Endothelial cell of umbilical vein (primary cell): ENCODE data around the gene GBX2. TPM values are rescaled to one million over a fixed set of nuclear protein-coding genes. Genes with fewer than 3 reads are reported as not detected.

Experiments
- BruUV-seq: library from RNA; stranded (reverse); fragments of 400-500 nt; replicated peaks from 2 replicates; lab custom pipeline; 2021; lab: Mats Ljungman, UMichigan
- CTCF ChIA-PET: fragments of 300-600, 350-600 bp; sonication (Branson Sonifier 250); formaldehyde crosslinking; loops from one replicate; lab custom pipeline; 2021; ENCODE audit warnings: antibody characterized with exemption, inconsistent platforms; lab: Charles Lee
- POLR2A ChIA-PET: fragments of 300-600, 350-600 bp; sonication (Branson Sonifier 250); formaldehyde crosslinking; loops from one replicate; lab custom pipeline; 2021; ENCODE audit warnings: antibody characterized with exemption, inconsistent platforms; lab: Charles Lee
- DNase-seq: peaks from one replicate; pipeline ENCODE4 v3.0.0-alpha.2; 2011; ENCODE audit warnings: low read depth, low spot score
- FAIRE-seq: peaks from 2 replicates; lab custom pipeline; 2011; peaks lifted over from hg19 to GRCh38; lab: Jason Lieb, UNC
- H2AFZ ChIP-seq: 2 replicates; pipeline ENCODE4 v1.6.0; 2012; ENCODE audit warnings: low read depth, low read length, control low read depth, inconsistent platforms
- H3K27ac ChIP-seq: 2 replicates; pipeline ENCODE4 v1.5.1; 2011; ENCODE audit warnings: low read depth, mild to moderate bottlenecking, control low read depth, low read length, moderate library complexity; ENCODE audit not compliant: insufficient read depth
- H3K27me3 ChIP-seq, 2 experiments: 2 replicates each; pipeline versions ENCODE4 v1.6.0 to v1.6.1; 2011; ENCODE audit warnings: low read length in 2 of 2, mixed read lengths in 1 of 2; ENCODE audit not compliant: control insufficient read depth in 2 of 2, insufficient read depth in 2 of 2
- H3K36me3 ChIP-seq, 2 experiments: 2 replicates in 1 of 2; 3 replicates in 1 of 2; pipeline ENCODE4 v1.5.1; 2011; ENCODE audit warnings: low read length in 2 of 2, mild to moderate bottlenecking in 1 of 2, moderate library complexity in 1 of 2; ENCODE audit not compliant: control insufficient read depth in 2 of 2, insufficient read depth in 2 of 2; ENCODE audit errors: extremely low read depth in 1 of 2
- H3K4me1 ChIP-seq: 3 replicates; pipeline ENCODE4 v1.5.1; 2011; ENCODE audit warnings: mild to moderate bottlenecking, low read length; ENCODE audit not compliant: control insufficient read depth, insufficient read depth; ENCODE audit errors: extremely low read depth
- H3K4me2 ChIP-seq: 2 replicates; pipeline ENCODE4 v1.6.1; 2011; ENCODE audit warnings: low read length, control low read depth, mixed read lengths; ENCODE audit not compliant: insufficient read depth
- H3K4me3 ChIP-seq, 3 experiments: fragments of 200-600 bp in 1 of 3; sonication (generic), shearing (Covaris generic) in 1 of 3; replicated peaks in 1 of 3; 2 replicates each; pipeline ENCODE4 v1.5.1; 2011 to 2016; ENCODE audit warnings: control low read depth in 3 of 3, low read length in 3 of 3, mild to moderate bottlenecking in 2 of 3, inconsistent platforms in 1 of 3, low read depth in 1 of 3, moderate library complexity in 1 of 3; ENCODE audit not compliant: insufficient read depth in 1 of 3
- H3K79me2 ChIP-seq: 2 replicates; pipeline ENCODE4 v1.6.0; 2012; ENCODE audit warnings: low read length, inconsistent platforms; ENCODE audit not compliant: control insufficient read depth, insufficient read depth
- H3K9ac ChIP-seq: replicated peaks from 2 replicates; pipeline ENCODE3; 2011; ENCODE audit warnings: low read length, control low read depth; ENCODE audit not compliant: insufficient read depth; ENCODE audit errors: extremely low read depth
- H3K9me1 ChIP-seq: replicated peaks from 3 replicates; pipeline ENCODE4 v1.6.0; 2011; ENCODE audit warnings: mild to moderate bottlenecking, low read length; ENCODE audit not compliant: control insufficient read depth, insufficient read depth; ENCODE audit errors: extremely low read depth
- H3K9me3 ChIP-seq: replicated peaks from 2 replicates; pipeline ENCODE4 v1.5.1; 2012; ENCODE audit warnings: low read length, inconsistent platforms; ENCODE audit not compliant: control insufficient read depth, insufficient read depth
- H4K20me1 ChIP-seq: replicated peaks from 2 replicates; pipeline ENCODE3; 2011; ENCODE audit warnings: mild to moderate bottlenecking, low read length; ENCODE audit not compliant: control insufficient read depth, insufficient read depth; ENCODE audit errors: extremely low read depth
- GATA2 ChIP-seq: IDR thresholded peaks from 2 replicates; pipeline ENCODE4 v1.7.0; 2011; ENCODE audit warnings: low read depth, mild to moderate bottlenecking, moderate library complexity, mixed read lengths, low read length; ENCODE audit not compliant: insufficient read length, insufficient read depth
- JUN ChIP-seq: IDR thresholded peaks from 2 replicates; pipeline ENCODE4 v1.6.1; 2011; ENCODE audit warnings: borderline replicate concordance, low read depth; ENCODE audit not compliant: insufficient read length, insufficient read depth
- MYC ChIP-seq: IDR thresholded peaks from one replicate; pipeline ENCODE4 v1.6.1; 2011; ENCODE audit warnings: mild to moderate bottlenecking, low read depth, low read length
- dilution Hi-C: fragments of 300-500 bp; cut with MboI; formaldehyde crosslinking; loops from one replicate; pipeline ENCODE4 v1.15.0; 2019; ENCODE audit warnings: low sequenced_read_pairs; ENCODE audit not compliant: extremely low pct_ligation_motif_present
- intact Hi-C: fragments of 100-400 bp; cut with micrococcal nuclease; formaldehyde crosslinking; loops from one replicate; pipeline ENCODE4 v1.10.0; 2022
- polyA plus RNA-seq, 4 experiments: library from polyadenylated mRNA; depleted of rRNA in 3 of 4; stranded (reverse) in 3 of 4; unstranded in 1 of 4; fragments of >200 nt; gene quantifications; 2 replicates each; pipeline versions ENCODE4 v1.2.1 to v1.2.3, GENCODE V29; 2011 to 2012; ENCODE audit warnings: missing spikeins in 1 of 4
- total RNA-seq: library from RNA; stranded (reverse); gene quantifications from 2 replicates; pipeline ENCODE4 v1.2.3, GENCODE V29; 2021
- TF ChIP-seq, protein P1 (sequence below), 2 donors: IDR thresholded peaks; 1 replicate in 1 of 2; 2 replicates in 1 of 2; pipeline ENCODE4 v1.5.1; 2011; ENCODE audit warnings: low read length in 2 of 2, mild to moderate bottlenecking in 2 of 2, moderate library complexity in 2 of 2, control low read depth in 1 of 2, inconsistent platforms in 1 of 2, low read depth in 1 of 2; ENCODE audit not compliant: insufficient read depth in 1 of 2; ENCODE audit errors: extremely low read depth in 1 of 2

The GBX2 gene
- total and polyA plus RNA-seq, 2 donors (not counting 3 experiments of a cell fraction or from before 2014, with no cell fraction given), result 3.0 to 3.6 TPM

DNA sequence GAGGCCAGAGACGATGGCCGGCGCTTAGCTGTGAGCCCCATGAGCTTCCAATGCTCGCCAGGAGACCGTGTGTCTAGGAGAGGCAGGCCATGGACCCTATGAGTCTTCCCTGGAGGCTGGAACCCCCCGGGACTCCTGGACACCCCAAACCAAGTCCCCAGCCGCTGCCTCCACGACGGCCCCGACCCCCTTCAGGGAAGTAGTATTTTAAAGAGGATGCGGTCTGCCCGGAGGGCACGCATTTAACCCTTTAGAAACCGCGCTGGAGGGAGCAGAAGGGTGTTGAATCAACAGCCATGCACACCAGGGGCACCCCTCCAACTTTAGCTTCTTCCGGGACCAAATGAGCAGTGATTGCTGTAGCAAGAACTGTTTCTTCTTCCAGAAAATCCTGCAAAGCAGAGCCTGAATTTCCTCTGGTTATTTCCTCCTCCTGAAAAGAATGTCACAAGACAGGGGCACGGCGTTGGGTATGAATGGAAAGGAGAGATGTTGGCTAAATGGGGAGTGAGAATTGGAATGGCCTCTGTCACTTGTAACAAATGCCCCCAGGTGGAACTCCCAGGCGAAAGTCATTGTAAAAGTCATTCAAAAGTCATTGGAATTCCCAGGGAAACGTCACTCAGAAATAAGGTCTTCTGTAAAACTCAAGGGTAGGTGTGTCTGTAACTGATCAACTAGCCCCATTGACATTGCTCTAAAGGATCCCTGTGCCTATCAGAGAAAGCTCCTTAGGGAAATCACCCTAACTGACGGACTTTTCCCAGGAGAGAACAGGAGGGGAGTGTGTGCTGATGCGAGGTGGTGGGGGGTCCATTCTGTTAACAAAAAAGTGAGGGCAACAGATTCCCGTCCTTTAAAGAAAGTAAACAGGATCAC is 5.8 kb upstream of the GBX2 start:
- Histone ChIP-seq H3K9me1 (no peaks in the 10 kb centered on the region), H2AFZ (no peak overlapping the region), H4K20me1 (no peaks in the 10 kb centered on the region), H3K9ac (no peak overlapping the region), H3K4me3 (no peak overlapping the region), H3K9me3 (no peaks in the 10 kb centered on the region), H3K27me3 (peaks cover 2 to 49% of the 10 kb centered on the region in 2 experiments), H3K4me2 (no peak overlapping the region), H3K36me3 (no peaks in the 10 kb centered on the region), H3K79me2 (no peaks in the 10 kb centered on the region), H3K4me1 (peaks cover 27% of the 10 kb centered on the region), H3K27ac (no peak overlapping the region)
- peak; percentile 28 for FAIRE-seq
- intact Hi-C loops, result no loop called here
- no peak for DNase-seq
- dilution Hi-C loops, result no loop called here
- BruUV-seq, result no TSS peak
- ChIA-PET CTCF (interaction anchor here (0.9 to 3.1 kb wide), 3 partner anchors 12 to 395 kb away, joined by 3 to 21 read pairs (median 4); no protein-coding TSS in a partner anchor), POLR2A (no interaction called here)
- TF ChIP-seq GATA2 (no peak), JUN (no peak), MYC (no peak)
- TF ChIP-seq, protein P1, sequence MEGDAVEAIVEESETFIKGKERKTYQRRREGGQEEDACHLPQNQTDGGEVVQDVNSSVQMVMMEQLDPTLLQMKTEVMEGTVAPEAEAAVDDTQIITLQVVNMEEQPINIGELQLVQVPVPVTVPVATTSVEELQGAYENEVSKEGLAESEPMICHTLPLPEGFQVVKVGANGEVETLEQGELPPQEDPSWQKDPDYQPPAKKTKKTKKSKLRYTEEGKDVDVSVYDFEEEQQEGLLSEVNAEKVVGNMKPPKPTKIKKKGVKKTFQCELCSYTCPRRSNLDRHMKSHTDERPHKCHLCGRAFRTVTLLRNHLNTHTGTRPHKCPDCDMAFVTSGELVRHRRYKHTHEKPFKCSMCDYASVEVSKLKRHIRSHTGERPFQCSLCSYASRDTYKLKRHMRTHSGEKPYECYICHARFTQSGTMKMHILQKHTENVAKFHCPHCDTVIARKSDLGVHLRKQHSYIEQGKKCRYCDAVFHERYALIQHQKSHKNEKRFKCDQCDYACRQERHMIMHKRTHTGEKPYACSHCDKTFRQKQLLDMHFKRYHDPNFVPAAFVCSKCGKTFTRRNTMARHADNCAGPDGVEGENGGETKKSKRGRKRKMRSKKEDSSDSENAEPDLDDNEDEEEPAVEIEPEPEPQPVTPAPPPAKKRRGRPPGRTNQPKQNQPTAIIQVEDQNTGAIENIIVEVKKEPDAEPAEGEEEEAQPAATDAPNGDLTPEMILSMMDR (IDR thresholded peaks at IDR 0.05; ENCODE audit: extremely low read depth in 1 of 2, insufficient read depth in 1 of 2, low read depth in 1 of 2, low read length in 2 of 2), result no peak
